GM23338 (cell line): ENCODE measurements around the gene TMEM147. TPM values are rescaled to one million over a fixed set of nuclear protein-coding genes. Genes with fewer than 3 reads are reported as not detected.

Experiments used
- ATAC-seq: fragments of 200-7000 bp; cut with Tn5 transposase; 3 replicates; pipeline ENCODE4 v1.9.1; 2020
- DNase-seq: peaks from one replicate; pipeline ENCODE4 v3.0.0-alpha.2; 2015; ENCODE audit warnings: low spot score
- H2AFZ ChIP-seq: fragments of 200-600 bp; sonication (generic); 2 replicates; pipeline ENCODE4 v1.8.0; 2016; ENCODE audit warnings: antibody characterized with exemption, mild to moderate bottlenecking, moderate library complexity
- H3F3A ChIP-seq: fragments of 200-600 bp; sonication (generic); replicated peaks from 2 replicates; pipeline ENCODE4 v1.8.0; 2017; ENCODE audit warnings: antibody characterized with exemption, mixed run types, low read depth
- H3K27ac ChIP-seq: fragments of 200-600 bp; sonication (generic); 2 replicates; pipeline ENCODE4 v1.6.1; 2016; ENCODE audit warnings: low read depth
- H3K27me3 ChIP-seq: fragments of 200-600 bp; sonication (generic); 2 replicates; pipeline ENCODE4 v1.8.0; 2016; ENCODE audit warnings: mild to moderate bottlenecking, mixed run types, moderate library complexity; ENCODE audit not compliant: insufficient read depth
- H3K36me3 ChIP-seq: fragments of 200-600 bp; sonication (generic); 2 replicates; pipeline ENCODE4 v1.8.0; 2016; ENCODE audit warnings: mild to moderate bottlenecking; ENCODE audit not compliant: insufficient read depth
- H3K4me1 ChIP-seq: fragments of 200-600 bp; sonication (generic); 2 replicates; pipeline ENCODE4 v1.8.0; 2016; ENCODE audit warnings: mild to moderate bottlenecking, moderate library complexity; ENCODE audit not compliant: insufficient read depth
- H3K4me2 ChIP-seq: fragments of 200-600 bp; sonication (generic); 2 replicates; pipeline ENCODE4 v1.7.1; 2017; ENCODE audit warnings: mixed run types
- H3K4me3 ChIP-seq: fragments of 200-600 bp; sonication (generic); 2 replicates; pipeline ENCODE4 v1.6.1; 2016; ENCODE audit warnings: mixed run types
- H3K79me2 ChIP-seq: fragments of 200-600 bp; sonication (generic); replicated peaks from 2 replicates; pipeline ENCODE4 v1.8.0; 2017; ENCODE audit warnings: mild to moderate bottlenecking; ENCODE audit not compliant: insufficient read depth
- H3K9me2 ChIP-seq: fragments of 200-600 bp; sonication (generic); 2 replicates; pipeline ENCODE4 v1.8.0; 2017; ENCODE audit not compliant: insufficient read depth
- H4K20me1 ChIP-seq: fragments of 200-600 bp; sonication (generic); replicated peaks from 2 replicates; pipeline ENCODE4 v1.8.0; 2017; ENCODE audit warnings: mild to moderate bottlenecking; ENCODE audit not compliant: insufficient read depth
- H3K27ac Mint-ChIP-seq: 2 replicates; pipeline ENCODE4 v1.8.0; 2020; ENCODE audit warnings: inconsistent platforms, mild to moderate bottlenecking, moderate library complexity, mixed read lengths
- H3K27me3 Mint-ChIP-seq: 3 replicates; pipeline ENCODE4 v1.8.0; 2022; ENCODE audit warnings: low read depth, mild to moderate bottlenecking, moderate library complexity, mixed read lengths, inconsistent platforms; ENCODE audit not compliant: insufficient read depth, poor library complexity
- H3K36me3 Mint-ChIP-seq: 3 replicates; pipeline ENCODE4 v1.8.0; 2021; ENCODE audit warnings: low read depth, mild to moderate bottlenecking, inconsistent platforms, moderate library complexity, mixed read lengths
- H3K4me1 Mint-ChIP-seq: 3 replicates; pipeline ENCODE4 v1.8.0; 2020; ENCODE audit warnings: mild to moderate bottlenecking, inconsistent platforms, mixed read lengths
- H3K4me3 Mint-ChIP-seq: 3 replicates; pipeline ENCODE4 v1.8.0; 2021; ENCODE audit warnings: moderate library complexity, mild to moderate bottlenecking, inconsistent platforms, mixed read lengths
- H3K9me3 Mint-ChIP-seq: 3 replicates; pipeline ENCODE4 v1.8.0; 2020; ENCODE audit warnings: moderate library complexity, mild to moderate bottlenecking, inconsistent platforms, mixed read lengths
- CTCF ChIP-seq, 2 experiments: fragments of 200-600 bp in 1 of 2; sonication (generic) in 1 of 2; conservative IDR thresholded peaks; 2 replicates each; pipeline versions ENCODE4 v1.5.1 to v1.6.1; 2016 to 2017; ENCODE audit warnings: antibody characterized with exemption in 2 of 2, low read depth in 2 of 2, mild to moderate bottlenecking in 2 of 2, moderate library complexity in 1 of 2
- EZH2 ChIP-seq: fragments of 200-600 bp; sonication (generic); IDR thresholded peaks from one replicate; pipeline ENCODE4 v1.8.0; 2017; ENCODE audit warnings: antibody characterized with exemption, mild to moderate bottlenecking, low read depth; ENCODE audit not compliant: unreplicated experiment
- JUNB ChIP-seq: IDR thresholded peaks from one replicate; pipeline ENCODE4 v1.6.1; 2016; ENCODE audit warnings: antibody characterized with exemption; ENCODE audit not compliant: unreplicated experiment
- NANOG ChIP-seq: IDR thresholded peaks from 2 replicates; pipeline ENCODE4 v1.6.1; 2016; ENCODE audit warnings: antibody characterized with exemption, borderline replicate concordance
- REST ChIP-seq: IDR thresholded peaks from one replicate; pipeline ENCODE4 v1.6.1; 2018; ENCODE audit warnings: antibody characterized with exemption; ENCODE audit not compliant: unreplicated experiment
- ZNF462 ChIP-seq: fragments of 250-450 bp; sonication (Bioruptor Pico); IDR thresholded peaks from 2 replicates; pipeline ENCODE4 v1.5.0; 2020; ENCODE audit warnings: mild to moderate bottlenecking, moderate library complexity
- polyA plus RNA-seq: library from polyadenylated mRNA; unstranded; fragments of >200 nt; fragmentation: Nextera tagmentation; extraction: Ambion mirVana; gene quantifications from 2 replicates; pipeline ENCODE4 v1.2.1, GENCODE V29; 2016
- total RNA-seq: library from RNA; depleted of rRNA; stranded (reverse); fragments of >200 nt; shearing (Covaris generic); gene quantifications from 2 replicates; pipeline ENCODE4 v1.2.3, GENCODE V29; 2014

Gene TMEM147
- total and polyA plus RNA-seq, 2 experiments from 2014 or later: 164 to 272 TPM

DNA sequence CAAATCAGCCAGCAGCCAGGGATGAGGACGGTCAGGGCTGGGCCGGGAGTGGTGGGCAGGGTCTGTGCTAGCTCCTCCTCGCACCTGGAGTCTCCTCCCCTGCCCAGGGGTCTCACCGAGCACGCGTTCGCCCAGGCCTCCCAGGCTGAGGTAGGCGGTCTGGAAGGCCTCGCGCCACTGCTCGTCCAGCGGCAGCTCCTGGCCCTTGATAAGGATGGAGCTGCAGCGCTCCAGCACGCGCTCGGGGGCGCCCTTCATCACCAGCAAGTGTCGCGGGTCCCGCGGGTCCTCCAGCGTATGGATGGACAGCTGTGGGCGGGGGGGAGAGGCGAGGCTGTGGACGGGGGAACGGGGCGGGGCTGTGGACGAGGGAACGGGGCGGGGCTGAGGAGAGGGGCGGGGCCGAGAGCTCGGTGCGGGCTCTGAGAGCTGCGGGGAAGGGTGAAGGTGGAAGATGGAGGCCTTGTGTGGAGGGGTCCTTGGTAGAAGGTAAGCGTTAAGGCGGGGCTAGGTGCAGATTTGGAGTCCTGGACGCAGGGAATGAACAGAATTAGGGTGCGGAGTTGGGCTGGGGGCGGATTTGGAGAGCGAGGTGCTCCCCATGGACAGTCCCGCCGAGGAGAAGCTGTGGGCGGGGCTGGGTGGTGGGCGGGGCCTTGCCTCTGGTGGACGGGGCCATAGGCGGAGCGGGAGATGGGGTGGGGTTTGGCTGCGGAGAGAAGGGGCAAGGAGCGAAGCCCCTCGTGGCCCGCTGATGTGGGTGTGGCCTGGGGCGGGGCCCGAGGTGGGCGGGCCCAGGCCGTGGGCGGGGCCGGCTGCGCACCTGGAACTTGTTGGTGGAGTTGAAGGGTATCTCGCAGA, 12.3 kb downstream of the TMEM147 start (continued):
- TF ChIP-seq CTCF (conservative IDR thresholded peaks at IDR 0.05; ENCODE audit: low read depth in 2 of 2): peak in 1 of 2 experiments; percentile 25; a peak in 1 of 4 replicates

GRCh38 chr19:35558400-35559280, 13.2 kb downstream of the TMEM147 start:
- H3K9me2 ChIP-seq: no peaks in the 10 kb centered on the region
- H3K27ac ChIP-seq: no peak overlapping the region
- peaks cover 26% of the 10 kb centered on the region for H3K27me3 Mint-ChIP-seq
- ATAC-seq: peak; percentile 23
- no peaks in the 10 kb centered on the region for H4K20me1 ChIP-seq
- peaks cover 8% of the 10 kb centered on the region; the same call in 1 of the 2 replicates for H3K4me1 ChIP-seq
- no peaks in the 10 kb centered on the region; the same call in 1 of the 3 replicates for H3K9me3 Mint-ChIP-seq
- peak overlapping the region; percentile 85 for H3K4me3 Mint-ChIP-seq
- DNase-seq: no peak
- H3K27ac Mint-ChIP-seq: no peak overlapping the region
- peak overlapping the region; percentile 84 for H3K4me2 ChIP-seq
- H2AFZ ChIP-seq: no peak overlapping the region
- H3K79me2 ChIP-seq: no peaks in the 10 kb centered on the region
- peak overlapping the region; percentile 79 for H3K4me3 ChIP-seq
- no peaks in the 10 kb centered on the region; the same call in 2 of the 3 replicates for H3K36me3 Mint-ChIP-seq
- peaks cover 12% of the 10 kb centered on the region for H3K4me1 Mint-ChIP-seq
- peaks cover 11% of the 10 kb centered on the region; the same call in 1 of the 2 replicates for H3F3A ChIP-seq
- H3K36me3 ChIP-seq: no peaks in the 10 kb centered on the region
- peaks cover 10% of the 10 kb centered on the region for H3K27me3 ChIP-seq
- no peak for TF ChIP-seq REST
- TF ChIP-seq CTCF (conservative IDR thresholded peaks at IDR 0.05; ENCODE audit: low read depth in 2 of 2): no peak
- no peak for TF ChIP-seq JUNB
- TF ChIP-seq NANOG: no peak
- TF ChIP-seq EZH2: no peak
- TF ChIP-seq ZNF462 (CRISPR knock-in tag): no peak
